Neuron (in vitro differentiated cells): ENCODE measurements around the gene PALLD.
"Not testable (repeated sequence)": the region's sequence is repeated elsewhere in the genome, so short reads cannot be mapped to it uniquely, and the experiment has no call there.

Experiments
- H2AFZ ChIP-seq: one replicate; pipeline ENCODE4 v1.6.1; 2013; ENCODE audit warnings: low read depth, mild to moderate bottlenecking, inconsistent platforms, low read length, moderate library complexity
- H3K27me3 ChIP-seq: one replicate; pipeline ENCODE4 v1.6.1; 2013; ENCODE audit warnings: low read length; ENCODE audit not compliant: insufficient read depth
- H3K36me3 ChIP-seq: one replicate; pipeline ENCODE4 v1.6.1; 2013; ENCODE audit warnings: low read length; ENCODE audit not compliant: insufficient read depth
- H3K4me1 ChIP-seq: one replicate; pipeline ENCODE4 v1.6.1; 2013; ENCODE audit warnings: low read length; ENCODE audit not compliant: insufficient read depth
- H3K4me3 ChIP-seq: 2 replicates; pipeline ENCODE4 v1.5.1; 2013; ENCODE audit warnings: mild to moderate bottlenecking, low read length, moderate library complexity
- H3K9me3 ChIP-seq: one replicate; pipeline ENCODE4 v1.6.1; 2013; ENCODE audit warnings: low read length

PALLD gene

DNA sequence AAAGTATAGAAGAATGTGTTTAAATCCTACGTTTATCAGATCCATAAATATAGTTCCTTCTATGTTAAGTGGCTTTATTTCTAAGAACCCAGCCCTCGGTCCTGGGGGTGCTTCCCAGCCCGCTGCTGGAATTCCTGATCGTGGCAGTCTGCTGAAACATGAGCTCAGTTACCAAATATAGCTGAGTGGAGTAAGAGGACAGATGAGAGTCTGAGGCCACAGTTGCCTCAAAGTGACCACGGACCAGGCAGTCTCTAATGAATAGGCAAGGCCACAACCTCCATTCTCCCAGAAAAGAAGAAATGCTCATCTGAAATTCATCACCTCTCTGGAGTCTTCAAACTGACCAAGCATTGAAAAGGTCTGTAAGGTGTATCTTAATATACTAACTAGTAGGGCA lies at the start of gene PALLD:
Gene PALLD (plus strand): TSS at position 219 of the 400 bp plus-strand sequence.
- Histone ChIP-seq H2AFZ (peak within 1 kb of the TSS; percentile 11), H3K9me3 (no peaks in the 10 kb centered on the region), H3K36me3 (no peaks in the 10 kb centered on the region), H3K4me1 (peaks cover 18% of the 10 kb centered on the region), H3K27me3 (no peaks in the 10 kb centered on the region), H3K4me3 (no peak within 1 kb of the TSS)

GRCh38 chr4:168449063-168449462 lies 47.8 kb upstream of the PALLD start:
- not testable (repeated sequence) for H3K4me1 ChIP-seq, H3K27me3 ChIP-seq, H3K36me3 ChIP-seq, H3K4me3 ChIP-seq, H2AFZ ChIP-seq, H3K9me3 ChIP-seq

GRCh38 chr4:168449719-168450452 lies 47.0 kb upstream of the PALLD start:
- H3K9me3 ChIP-seq = no peaks in the 10 kb centered on the region
- H3K27me3 ChIP-seq = no peaks in the 10 kb centered on the region
- no peaks in the 10 kb centered on the region for H3K36me3 ChIP-seq
- H2AFZ ChIP-seq = no peak overlapping the region
- H3K4me3 ChIP-seq = no peak overlapping the region
- peaks cover 6% of the 10 kb centered on the region for H3K4me1 ChIP-seq

DNA sequence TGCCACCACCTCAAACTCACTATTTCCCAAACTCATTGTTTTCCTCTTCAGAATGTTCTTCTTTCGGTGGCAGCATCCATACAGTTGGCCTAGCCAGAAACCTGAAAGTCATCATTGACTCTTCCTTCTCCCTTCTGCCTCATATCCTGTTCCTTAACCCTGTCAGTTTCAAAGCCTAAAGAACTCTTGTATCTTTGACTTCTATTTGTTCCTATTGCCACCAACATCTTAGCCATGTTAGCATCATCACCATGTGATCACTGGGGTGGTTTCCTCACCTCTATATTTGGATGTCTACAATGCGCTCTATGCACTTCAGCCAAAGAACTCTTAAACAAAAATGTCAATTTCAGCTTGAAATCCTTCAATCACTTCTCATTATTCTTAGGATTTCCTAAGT lies 45.5 kb upstream of the PALLD start:
- H3K9me3 ChIP-seq = no peaks in the 10 kb centered on the region
- peaks cover 6% of the 10 kb centered on the region for H3K4me1 ChIP-seq
- no peak overlapping the region for H2AFZ ChIP-seq
- no peaks in the 10 kb centered on the region for H3K27me3 ChIP-seq
- H3K4me3 ChIP-seq = no peak overlapping the region
- no peaks in the 10 kb centered on the region for H3K36me3 ChIP-seq

DNA sequence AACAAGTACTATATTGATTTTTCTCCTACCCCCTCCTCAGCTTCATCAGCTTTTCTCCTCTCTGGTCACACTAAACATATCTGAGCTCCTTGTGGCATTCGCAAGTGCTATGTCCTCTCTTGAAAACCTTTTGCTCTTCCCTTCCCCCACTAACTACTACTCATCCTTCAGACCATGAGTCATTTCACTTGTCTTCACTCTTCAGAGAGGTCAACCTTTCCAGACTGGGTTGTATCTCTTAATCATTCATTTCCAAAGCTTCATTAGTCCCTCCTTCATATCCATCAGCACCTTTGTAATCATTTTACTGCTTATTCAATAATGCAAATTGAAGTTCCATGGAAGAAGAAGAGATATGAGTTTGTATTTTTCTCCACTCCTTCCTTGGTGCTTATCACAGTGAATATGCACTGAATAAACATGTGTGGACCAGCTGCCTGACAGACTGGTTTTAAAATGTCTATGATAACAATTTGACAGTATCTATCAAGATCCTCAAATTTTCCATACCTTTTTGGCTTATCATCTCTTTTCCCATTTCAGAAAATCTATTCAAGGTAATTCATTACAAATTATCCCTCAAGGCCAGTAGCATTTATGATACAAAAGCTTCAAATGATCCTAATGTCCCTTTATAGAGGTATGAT lies 45.0 kb upstream of the PALLD start:
- Histone ChIP-seq H3K36me3 (no peaks in the 10 kb centered on the region), H3K27me3 (no peaks in the 10 kb centered on the region), H3K9me3 (no peaks in the 10 kb centered on the region), H3K4me3 (no peak overlapping the region), H2AFZ (no peak overlapping the region), H3K4me1 (peaks cover 6% of the 10 kb centered on the region)

DNA sequence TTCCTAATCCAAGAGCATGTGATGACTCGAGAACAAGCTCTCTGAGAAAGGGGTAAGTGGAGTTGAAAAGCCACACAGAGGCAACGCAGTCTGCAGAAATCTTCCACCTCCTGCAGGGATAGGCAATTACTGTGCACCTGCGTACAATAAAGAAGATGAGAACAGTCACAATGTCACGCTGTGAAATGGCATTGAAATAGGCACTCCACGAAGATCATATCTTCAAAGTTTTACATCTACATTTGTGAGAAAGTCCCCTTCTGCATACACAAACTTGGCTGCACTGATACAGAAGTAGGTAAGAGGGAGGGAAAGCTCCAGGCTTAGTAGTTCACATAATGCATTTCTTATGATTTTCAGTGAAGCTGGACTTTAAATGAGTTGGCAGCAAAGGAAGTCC lies 43.7 kb upstream of the PALLD start:
- no peaks in the 10 kb centered on the region for H3K27me3 ChIP-seq

DNA sequence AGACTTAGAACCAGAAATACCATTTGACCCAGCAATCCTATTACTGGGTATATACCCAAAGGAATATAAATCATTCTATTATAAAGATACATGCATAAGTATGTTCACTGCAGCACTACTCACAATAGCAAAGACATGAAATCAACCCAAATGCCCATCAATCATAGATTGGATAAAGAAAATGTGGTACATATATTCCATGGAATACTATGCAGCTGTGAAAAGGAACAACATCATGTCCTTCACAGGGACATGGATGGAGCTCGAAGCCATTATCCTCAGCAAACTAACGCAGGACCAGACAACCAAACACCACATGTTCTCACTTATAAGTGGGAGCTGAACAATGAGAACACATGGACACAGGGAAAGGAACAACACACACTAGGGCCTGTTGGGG lies 38.6 kb upstream of the PALLD start:
- not testable (repeated sequence) for H3K36me3 ChIP-seq, H3K4me3 ChIP-seq, H3K27me3 ChIP-seq, H3K9me3 ChIP-seq, H2AFZ ChIP-seq, H3K4me1 ChIP-seq

More for the DNA sequence above, 43.7 kb upstream of the PALLD start:
- no peaks in the 10 kb centered on the region for H3K36me3 ChIP-seq
- no peaks in the 10 kb centered on the region for H3K9me3 ChIP-seq
- H3K4me3 ChIP-seq = no peak overlapping the region
- peaks cover 6% of the 10 kb centered on the region for H3K4me1 ChIP-seq
- H2AFZ ChIP-seq = no peak overlapping the region

- H2AFZ ChIP-seq = no peak overlapping the region
- H3K4me3 ChIP-seq = no peak overlapping the region
- no peaks in the 10 kb centered on the region for H3K4me1 ChIP-seq
- no peaks in the 10 kb centered on the region for H3K27me3 ChIP-seq
- H3K9me3 ChIP-seq = no peaks in the 10 kb centered on the region
- H3K36me3 ChIP-seq = no peaks in the 10 kb centered on the region
These were observed 35.0 kb upstream of the PALLD start for GRCh38 chr4:168461821-168462220.

DNA sequence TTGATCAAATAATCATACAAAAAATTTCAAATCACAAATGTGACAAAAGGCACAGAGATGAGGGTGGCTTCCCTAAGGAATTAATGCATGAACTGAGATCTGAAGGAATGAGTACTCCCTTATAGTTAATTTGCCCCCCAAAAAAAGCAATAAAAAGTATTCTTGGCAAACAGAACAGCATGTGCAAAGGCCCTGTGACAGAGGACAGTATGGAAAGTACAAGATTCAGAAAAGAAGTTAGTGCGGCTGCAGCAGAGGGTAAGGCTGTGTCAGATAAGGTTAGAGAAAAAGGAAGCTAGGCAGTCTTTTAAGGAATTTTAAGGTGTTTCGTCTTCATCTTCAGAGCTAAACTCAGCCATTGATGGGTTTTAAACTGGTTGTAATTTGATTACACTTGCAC lies 23.9 kb upstream of the PALLD start:
- Histone ChIP-seq H3K9me3 (no peaks in the 10 kb centered on the region), H2AFZ (no peak overlapping the region), H3K36me3 (no peaks in the 10 kb centered on the region), H3K4me3 (no peak overlapping the region), H3K4me1 (no peaks in the 10 kb centered on the region), H3K27me3 (no peaks in the 10 kb centered on the region)

GRCh38 chr4:168474660-168475320 lies 22.1 kb upstream of the PALLD start:
- Histone ChIP-seq H3K4me1 (no peaks in the 10 kb centered on the region), H3K27me3 (no peaks in the 10 kb centered on the region), H3K4me3 (no peak overlapping the region), H3K36me3 (no peaks in the 10 kb centered on the region), H2AFZ (no peak overlapping the region), H3K9me3 (no peaks in the 10 kb centered on the region)

DNA sequence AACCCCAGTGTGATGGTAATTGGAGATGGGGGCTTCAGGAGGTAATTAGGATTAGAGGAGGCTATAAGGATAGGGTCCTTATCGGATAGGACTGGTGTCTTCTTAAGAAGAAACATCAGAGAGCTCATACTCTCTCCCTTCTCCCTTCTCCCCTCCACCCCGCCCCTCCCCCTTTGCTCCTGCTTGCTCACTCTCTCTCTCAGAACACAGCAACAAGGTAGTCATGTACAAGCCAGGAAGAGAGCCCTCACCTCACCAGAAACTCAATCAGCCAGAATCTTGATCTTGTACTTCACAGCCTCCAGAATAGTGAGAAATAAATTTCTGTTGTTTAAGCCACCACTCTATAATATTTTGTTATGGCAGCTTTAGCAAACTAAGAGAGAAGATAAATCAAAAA lies 21.1 kb upstream of the PALLD start:
- no peaks in the 10 kb centered on the region for H3K36me3 ChIP-seq
- H3K27me3 ChIP-seq = no peaks in the 10 kb centered on the region
- no peaks in the 10 kb centered on the region for H3K4me1 ChIP-seq
- H3K9me3 ChIP-seq = no peaks in the 10 kb centered on the region
- no peak overlapping the region for H3K4me3 ChIP-seq
- no peak overlapping the region for H2AFZ ChIP-seq

DNA sequence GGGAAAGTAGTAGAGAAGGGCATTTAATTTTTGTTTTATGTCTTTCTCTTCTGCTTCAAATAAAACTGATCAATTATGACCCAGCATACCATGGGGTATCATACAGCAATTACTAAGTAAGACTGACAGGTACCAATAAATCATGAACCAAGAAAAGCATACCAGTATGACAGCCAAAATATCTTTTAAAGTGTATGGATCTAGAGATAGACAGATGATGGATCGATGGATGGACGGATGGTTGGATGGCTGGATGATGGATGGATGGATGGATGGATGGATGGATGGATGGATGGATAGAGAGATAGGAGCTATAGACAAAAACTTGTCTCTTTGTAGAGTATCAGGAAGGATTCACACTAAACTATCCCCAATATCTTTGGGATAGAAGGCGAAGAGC lies 18.0 kb upstream of the PALLD start:
- Histone ChIP-seq H3K4me1 (peaks cover 4% of the 10 kb centered on the region), H3K36me3 (no peaks in the 10 kb centered on the region), H3K9me3 (no peaks in the 10 kb centered on the region), H3K4me3 (no peak overlapping the region), H2AFZ (no peak overlapping the region), H3K27me3 (no peaks in the 10 kb centered on the region)

- H3K27me3 ChIP-seq = no peaks in the 10 kb centered on the region
- peak overlapping the region; percentile 34 for H3K4me3 ChIP-seq
These were observed 15.8 kb upstream of the PALLD start for GRCh38 chr4:168480931-168481611.

More at GRCh38 chr4:168480931-168481611, 15.8 kb upstream of the PALLD start:
- Histone ChIP-seq H3K36me3 (no peaks in the 10 kb centered on the region), H3K9me3 (no peaks in the 10 kb centered on the region), H3K4me1 (peaks cover 4% of the 10 kb centered on the region), H2AFZ (peak overlapping the region; percentile 78)
